ENCODE data around the gene FAXDC2. TPM values are rescaled to one million over a fixed set of nuclear protein-coding genes. Genes with fewer than 3 reads are reported as not detected.

Gene FAXDC2
- total RNA-seq, 1 experiment from 2014 or later, result 4.2 TPM

DNA sequence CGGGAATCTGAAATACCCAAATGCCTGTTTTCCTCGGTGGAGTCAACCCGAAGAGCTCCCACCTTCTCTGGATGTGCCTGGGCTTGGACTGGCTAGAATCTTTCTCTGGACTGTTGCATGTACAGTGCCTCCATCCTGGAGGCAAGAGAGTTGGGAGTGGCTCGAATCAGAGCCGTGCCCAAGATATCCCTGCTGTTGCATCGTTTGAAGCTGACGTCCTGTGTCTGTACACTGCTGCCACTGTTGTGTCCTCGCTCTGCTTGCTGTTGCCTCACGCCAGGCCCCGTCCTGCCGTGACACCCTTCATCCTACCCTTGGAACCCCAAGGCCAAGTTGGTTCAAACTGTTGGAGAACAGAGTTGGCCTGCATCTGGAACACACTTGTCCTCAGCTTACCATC, 35.4 kb downstream of the FAXDC2 start:
- no peak for DNase-seq (ENCODE audit: low read depth)
- in situ Hi-C loops (cut with HindIII; ENCODE audit: low pct_unique_long_range_greater_than_20kb, low sequenced_read_pairs), result no loop called here

DNA sequence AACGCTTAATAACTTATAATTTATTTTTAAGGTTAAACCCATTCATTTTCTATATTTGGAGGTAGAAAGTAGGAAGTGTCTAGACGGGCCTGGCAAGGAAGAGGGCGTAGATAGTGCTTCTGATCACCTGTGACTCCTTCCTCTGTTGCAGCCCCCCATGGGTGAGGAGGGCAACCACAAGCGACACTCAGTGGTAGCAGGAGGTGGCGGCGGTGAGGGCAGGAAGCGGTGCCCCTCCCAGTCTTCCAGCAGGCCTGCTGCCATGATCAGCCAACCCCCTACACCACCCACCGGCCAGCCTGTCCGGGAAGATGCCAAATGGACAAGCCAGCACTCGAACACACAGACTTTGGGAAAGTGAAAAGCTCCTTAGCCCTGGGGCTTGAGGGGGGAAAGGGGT, 36.7 kb downstream of the FAXDC2 start:
- DNase-seq (ENCODE audit: low read depth), result no peak
- in situ Hi-C loops (cut with HindIII; ENCODE audit: low pct_unique_long_range_greater_than_20kb, low sequenced_read_pairs), result no loop called here

DNA sequence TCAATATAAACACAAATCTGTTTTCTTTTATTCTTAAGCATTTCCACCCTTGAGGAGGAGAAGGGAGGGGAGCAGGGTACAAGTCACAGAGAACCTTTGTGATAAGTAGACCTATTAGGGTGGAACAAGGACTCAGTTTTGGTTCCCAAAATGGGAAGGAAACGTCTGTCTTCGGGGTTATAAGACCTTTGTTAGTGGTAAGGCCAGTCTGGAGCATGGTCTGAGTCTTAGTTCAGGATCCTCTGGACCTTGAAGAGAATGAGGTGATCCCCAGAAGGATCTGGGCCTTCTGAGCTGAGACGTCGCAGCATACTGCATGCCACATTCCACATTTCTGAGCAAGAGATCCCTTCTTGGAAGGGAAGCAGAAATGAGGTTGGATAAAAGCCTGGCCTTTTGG, 37.2 kb downstream of the FAXDC2 start:
- no peak for DNase-seq (ENCODE audit: low read depth)
- in situ Hi-C loops (cut with HindIII; ENCODE audit: low pct_unique_long_range_greater_than_20kb, low sequenced_read_pairs), result no loop called here

DNA sequence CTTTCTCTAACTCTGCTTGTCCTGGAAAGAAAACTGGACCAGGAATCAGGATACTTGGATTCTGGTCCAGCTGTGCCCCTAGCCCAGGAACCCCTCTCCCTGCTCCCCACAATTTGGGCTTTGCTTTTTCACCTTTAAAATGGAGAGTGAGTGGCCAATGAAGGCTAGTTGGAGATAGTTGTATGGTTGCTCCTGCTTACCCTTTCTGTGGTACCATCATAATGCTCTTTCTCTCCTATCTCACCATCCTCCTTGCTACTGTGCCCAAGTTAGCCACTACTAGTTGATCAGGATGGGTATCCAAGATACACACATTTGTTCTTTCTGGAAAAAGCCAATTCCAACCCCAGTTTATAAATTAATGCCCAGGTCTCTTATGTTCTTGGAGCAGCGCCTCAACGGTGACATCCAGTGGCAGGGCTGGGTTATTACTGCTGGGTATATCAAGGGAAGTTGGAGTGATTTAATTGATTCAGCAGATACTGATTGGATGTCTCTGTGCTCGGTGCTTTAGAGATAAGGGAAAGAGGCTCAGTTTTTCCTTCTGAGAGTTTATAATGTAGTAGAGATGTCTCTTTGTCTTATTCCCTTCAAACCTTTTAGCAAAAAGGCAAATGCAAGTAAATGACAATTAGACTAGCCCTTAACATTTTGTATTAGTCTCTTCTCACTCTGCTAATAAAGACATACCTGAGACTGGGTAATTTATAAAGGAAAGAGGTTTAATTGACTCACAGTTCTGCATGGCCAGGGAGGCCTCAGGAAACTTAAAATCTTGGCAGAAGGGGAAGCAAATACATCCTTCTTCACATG, 38.5 kb downstream of the FAXDC2 start:
- peak; percentile 45 for DNase-seq (ENCODE audit: low read depth)
- in situ Hi-C loops (cut with HindIII; ENCODE audit: low pct_unique_long_range_greater_than_20kb, low sequenced_read_pairs), result no loop called here

DNA sequence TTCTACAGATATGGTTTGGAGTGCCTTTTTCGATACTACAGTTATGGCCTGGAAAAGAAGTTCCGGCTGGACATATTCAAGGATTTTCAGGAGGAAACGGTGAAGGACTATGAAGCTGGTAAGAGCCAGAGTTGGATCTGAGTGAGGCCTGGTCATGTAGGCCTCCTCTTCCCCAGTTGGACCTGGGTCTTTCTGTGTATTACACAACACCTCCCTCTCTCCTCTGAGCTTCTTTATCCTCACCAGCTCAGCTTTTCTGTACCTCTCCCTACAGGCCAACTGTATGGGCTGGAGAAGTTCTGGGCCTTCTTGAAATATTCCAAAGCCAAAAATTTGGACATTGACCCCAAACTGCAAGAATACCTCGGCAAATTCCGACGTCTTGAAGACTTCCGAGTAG, 39.2 kb downstream of the FAXDC2 start:
- in situ Hi-C loops (cut with HindIII; ENCODE audit: low pct_unique_long_range_greater_than_20kb, low sequenced_read_pairs), result no loop called here
- DNase-seq (ENCODE audit: low read depth), result no peak

DNA sequence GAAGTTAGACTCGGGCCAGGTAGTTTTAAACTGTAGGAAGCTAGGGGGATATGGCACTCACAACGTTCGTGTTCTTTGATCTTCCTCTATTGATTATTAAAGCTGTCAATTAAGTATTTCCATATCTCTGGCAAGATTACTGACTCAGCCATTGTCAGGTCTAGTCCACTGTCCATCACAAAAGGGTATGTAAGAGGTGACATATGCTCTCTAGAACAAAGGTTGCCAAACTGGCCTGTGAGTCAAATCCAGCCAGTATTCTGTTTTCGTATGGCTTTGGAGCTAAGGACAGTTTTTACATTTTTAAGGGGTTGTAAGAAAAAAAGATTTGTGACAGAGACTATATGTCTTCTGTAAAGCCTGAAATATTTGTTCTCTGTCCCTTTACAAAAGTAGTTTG, 44.2 kb downstream of the FAXDC2 start:
- DNase-seq (ENCODE audit: low read depth), result no peak
- in situ Hi-C loops (cut with HindIII; ENCODE audit: low pct_unique_long_range_greater_than_20kb, low sequenced_read_pairs), result no loop called here

DNA sequence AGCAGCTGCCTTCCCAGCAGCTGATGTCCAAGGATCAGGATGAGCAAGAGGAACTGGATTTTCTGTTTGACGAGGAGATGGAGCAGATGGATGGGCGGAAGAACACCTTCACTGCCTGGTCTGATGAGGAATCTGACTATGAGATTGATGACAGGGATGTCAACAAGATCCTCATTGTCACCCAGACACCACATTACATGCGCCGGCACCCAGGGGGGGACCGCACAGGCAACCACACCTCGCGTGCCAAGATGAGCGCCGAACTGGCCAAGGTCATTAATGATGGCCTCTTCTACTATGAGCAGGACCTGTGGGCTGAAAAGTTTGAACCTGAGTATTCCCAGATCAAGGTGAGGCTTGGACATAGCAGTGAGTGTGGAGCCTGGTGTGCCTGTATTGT, 48.4 kb downstream of the FAXDC2 start:
- DNase-seq (ENCODE audit: low read depth), result no peak
- in situ Hi-C loops (cut with HindIII; ENCODE audit: low pct_unique_long_range_greater_than_20kb, low sequenced_read_pairs), result no loop called here

DNA sequence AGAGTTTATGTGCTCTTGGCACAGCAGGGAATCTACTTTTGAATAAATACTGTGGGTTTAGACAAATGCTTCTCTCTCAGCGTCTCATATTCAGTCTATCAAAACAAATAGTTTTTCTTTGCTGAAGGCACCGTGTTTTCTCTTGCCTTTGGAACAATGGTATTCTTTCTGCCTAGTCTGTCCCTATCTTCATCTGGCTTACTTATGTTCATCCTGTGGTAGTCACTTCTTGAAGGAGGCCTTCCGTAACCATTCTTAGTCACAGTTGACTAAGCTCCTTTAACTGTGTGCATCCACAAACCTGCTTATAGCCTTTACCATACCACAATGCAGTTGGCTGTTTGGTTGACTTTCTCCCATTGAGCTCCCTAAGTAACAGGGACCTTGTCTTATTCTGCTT, 49.3 kb downstream of the FAXDC2 start:
- peak; percentile 43 for DNase-seq (ENCODE audit: low read depth)
- in situ Hi-C loops (cut with HindIII; ENCODE audit: low pct_unique_long_range_greater_than_20kb, low sequenced_read_pairs), result no loop called here

DNA sequence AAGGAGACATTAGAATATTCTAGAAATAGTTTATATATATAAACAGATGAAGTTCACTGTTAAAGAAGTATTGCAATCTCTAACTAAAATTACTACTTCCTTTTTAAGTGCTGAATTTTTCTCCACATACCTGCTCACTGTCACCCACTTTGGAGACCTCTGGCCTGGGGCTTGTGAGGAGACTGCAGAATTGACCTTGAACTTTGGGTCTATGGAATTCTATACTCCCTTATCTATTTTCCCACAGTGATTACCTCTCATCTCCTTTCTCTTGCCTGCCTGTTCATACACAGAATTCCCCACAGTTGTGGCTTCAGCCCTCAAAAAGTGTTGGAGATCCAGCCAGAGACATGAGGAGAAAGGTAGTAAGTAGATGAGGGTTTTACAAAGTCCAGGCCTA, 49.8 kb downstream of the FAXDC2 start:
- in situ Hi-C loops (cut with HindIII; ENCODE audit: low pct_unique_long_range_greater_than_20kb, low sequenced_read_pairs), result no loop called here
- DNase-seq (ENCODE audit: low read depth), result no peak

DNA sequence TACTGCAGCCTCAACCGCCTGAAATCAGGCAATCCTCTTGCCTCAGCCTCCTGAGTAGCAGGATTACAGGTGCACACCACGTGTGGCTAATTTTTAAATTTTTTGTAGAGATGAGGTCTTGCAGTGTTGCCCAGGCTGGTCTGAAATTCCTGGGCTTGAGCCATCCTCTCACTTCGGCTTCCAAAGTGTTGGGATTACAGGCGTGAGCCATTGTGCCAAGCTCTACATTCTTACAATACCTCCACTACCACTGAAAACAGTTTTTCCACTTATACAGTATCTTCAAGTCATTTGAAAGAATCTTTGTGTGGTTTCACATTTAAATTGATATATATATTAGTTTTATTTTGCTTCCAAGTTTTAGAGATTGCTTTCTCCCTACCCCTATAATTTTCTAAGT, 52.6 kb downstream of the FAXDC2 start:
- no peak for DNase-seq (ENCODE audit: low read depth)
- in situ Hi-C loops (cut with HindIII; ENCODE audit: low pct_unique_long_range_greater_than_20kb, low sequenced_read_pairs), result no loop called here

DNA sequence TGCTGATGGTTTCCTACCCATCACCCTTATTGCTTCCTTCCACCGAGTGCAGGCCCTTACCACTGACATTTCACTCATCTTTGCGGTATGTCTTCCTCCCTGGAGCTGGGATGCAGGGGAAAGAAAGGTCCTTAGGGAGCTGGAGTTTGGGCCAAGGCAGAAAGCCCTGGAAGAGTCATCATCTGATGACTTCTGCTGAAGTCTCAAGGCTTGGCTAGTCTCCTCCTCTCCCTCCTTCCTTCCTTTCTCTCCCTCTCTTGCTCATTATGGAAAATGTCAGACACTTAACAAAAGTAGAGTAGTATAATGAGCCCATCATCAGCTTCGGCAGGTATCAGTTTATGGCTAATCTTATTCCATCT, 55.2 kb downstream of the FAXDC2 start:
- no peak for DNase-seq (ENCODE audit: low read depth)
- in situ Hi-C loops (cut with HindIII; ENCODE audit: low pct_unique_long_range_greater_than_20kb, low sequenced_read_pairs), result no loop called here

DNA sequence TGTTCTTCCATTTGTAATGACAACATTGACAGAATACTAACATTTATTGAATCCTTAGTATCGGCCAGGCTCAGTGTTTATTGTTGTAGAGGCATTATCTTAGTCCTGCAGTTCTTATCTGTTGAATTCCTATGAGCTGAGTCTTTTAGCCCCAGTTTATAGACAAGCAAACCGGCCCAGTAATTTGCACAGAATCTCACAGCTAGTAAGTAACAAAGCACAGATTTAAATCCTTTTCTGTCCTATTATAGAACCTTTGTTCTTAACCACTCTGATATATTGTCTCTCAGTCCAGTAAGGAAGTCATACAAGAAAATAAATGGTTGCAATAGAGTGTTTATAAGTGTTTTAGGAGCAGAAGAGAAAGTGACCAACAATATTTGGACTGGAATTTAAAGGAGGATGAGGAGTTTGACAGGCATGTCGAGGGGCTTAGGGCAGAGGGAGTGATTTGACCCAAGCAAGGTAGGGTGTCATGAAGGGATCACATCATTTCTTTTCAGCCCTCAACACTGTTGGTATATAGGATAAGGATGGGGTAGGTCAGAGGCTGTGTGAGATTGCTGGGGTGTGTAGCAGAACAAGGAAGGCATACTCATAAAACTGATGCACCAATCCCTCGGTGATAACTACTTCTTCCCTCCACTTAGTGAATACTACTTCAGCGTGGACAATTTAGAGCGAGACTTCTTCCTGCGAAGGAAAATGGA, 55.7 kb downstream of the FAXDC2 start:
- DNase-seq (ENCODE audit: low read depth), result no peak
- in situ Hi-C loops (cut with HindIII; ENCODE audit: low pct_unique_long_range_greater_than_20kb, low sequenced_read_pairs), result no loop called here

DNA sequence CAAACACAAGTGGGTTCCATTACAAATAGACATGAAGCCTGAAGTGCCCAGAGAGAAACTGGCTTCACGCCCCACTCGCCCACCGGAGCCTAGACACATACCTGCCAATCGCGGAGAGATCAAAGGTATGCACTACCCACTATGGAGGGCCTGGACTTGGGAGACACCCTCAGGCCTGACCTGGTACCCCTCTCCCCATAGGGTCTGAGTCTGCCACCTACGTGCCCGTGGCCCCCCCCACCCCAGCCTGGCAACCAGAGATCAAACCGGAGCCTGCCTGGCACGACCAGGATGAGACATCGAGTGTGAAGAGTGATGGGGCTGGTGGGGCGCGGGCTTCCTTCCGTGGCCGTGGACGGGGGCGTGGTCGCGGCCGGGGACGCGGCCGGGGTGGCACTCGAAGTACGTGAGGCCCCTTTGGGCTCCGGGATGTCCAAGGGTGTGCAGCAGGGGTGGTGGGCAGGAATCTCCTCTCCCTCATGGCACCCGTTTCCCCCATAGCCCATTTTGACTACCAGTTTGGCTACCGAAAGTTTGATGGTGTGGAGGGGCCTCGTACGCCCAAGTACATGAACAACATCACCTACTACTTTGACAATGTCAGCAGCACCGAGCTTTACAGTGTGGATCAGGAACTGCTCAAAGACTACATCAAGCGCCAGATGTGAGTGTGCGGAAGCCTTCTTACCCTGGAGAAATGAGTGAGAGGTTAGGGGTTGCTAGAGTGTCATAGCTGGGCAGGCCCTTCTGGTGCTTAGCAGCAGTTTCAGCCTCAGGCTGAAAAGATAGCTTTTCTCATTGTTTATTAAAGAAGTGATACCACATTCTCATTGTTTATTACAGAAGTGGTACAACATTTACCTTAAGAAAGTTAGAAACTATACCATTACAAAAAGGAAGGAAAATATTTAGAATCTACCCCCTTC, 56.5 kb downstream of the FAXDC2 start:
- DNase-seq (ENCODE audit: low read depth), result no peak
- in situ Hi-C loops (cut with HindIII; ENCODE audit: low pct_unique_long_range_greater_than_20kb, low sequenced_read_pairs), result no loop called here

DNA sequence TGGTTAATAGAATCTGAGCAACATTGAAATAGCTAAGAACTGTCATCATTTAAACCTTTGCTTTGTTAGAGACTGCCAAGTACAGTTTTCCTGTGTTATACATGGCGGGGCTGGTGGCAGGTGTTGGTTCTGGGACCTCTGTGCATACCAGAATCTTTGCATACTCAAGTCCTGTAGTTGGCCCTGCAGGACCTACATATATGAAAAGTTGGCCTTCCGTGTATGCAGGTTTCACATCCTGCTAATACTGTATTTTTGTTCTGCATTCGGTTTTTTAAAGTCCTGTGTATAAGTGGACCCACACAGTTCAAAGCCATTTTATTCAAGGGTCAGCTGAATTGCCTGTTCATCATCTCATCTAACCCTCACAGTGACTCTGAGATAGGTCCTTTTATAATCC, 58.9 kb downstream of the FAXDC2 start:
- in situ Hi-C loops (cut with HindIII; ENCODE audit: low pct_unique_long_range_greater_than_20kb, low sequenced_read_pairs), result no loop called here
- no peak for DNase-seq (ENCODE audit: low read depth)

DNA sequence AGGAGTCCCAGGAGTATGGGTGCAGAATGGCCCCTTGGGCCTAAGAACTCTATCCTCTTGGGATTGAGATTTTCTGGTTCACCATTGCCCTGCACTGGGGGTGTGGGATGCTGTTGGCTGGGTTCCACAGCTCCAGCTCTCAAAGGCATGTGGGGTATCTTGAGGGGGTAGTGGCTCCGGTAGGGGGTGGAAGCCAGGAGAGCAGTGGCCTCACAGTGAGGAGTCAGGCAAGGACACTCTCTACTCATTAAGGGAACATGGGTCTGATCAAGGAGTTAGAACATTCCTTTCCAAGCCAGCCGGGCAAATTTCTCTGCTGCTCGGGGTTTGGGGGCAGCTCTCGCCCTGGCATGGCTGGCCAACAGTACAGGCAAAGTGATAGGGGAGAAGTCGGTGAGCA, 62.2 kb downstream of the FAXDC2 start:
- in situ Hi-C loops (cut with HindIII; ENCODE audit: low pct_unique_long_range_greater_than_20kb, low sequenced_read_pairs), result no loop called here
- no peak for DNase-seq (ENCODE audit: low read depth)

DNA sequence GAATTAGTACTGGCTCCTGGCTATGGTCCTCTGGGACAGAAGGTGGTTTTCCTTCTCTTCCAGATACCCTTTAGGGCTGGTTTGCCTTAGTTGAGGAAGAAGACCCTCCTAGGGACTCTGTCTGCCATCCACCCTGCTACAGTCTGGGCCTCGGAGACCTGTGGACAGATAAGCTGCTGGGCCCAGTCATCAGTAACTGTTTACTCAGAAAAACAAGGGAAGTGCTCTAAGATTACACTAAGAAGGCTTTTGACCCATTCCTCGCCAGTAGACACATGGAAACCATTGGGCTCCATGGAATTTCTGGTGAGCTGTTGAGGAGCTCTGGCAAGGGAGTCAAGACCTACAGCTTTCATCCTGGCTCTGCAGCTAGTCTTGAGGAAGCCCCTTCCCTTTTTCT, 64.0 kb downstream of the FAXDC2 start:
- in situ Hi-C loops (cut with HindIII; ENCODE audit: low pct_unique_long_range_greater_than_20kb, low sequenced_read_pairs), result no loop called here
- no peak for DNase-seq (ENCODE audit: low read depth)

DNA sequence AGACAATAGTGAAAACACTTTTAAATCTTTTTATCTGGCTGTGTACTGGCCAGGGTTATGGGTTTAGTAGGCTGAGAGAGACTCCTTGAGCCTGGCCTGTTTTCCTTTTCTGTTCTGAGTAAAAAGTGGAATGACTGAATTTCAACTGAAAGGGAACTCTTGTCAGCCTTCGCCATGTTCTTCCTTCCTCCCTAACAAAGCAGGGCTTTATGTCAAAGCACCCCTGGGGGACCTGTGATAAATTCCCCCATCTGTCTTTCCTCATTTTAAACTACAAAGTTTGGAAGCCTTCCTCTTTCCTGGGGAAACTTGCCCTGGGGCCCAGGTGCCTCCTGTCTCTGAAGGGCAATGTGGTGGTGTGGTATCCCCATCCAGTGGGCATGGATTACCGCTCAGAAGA, 65.5 kb downstream of the FAXDC2 start:
- in situ Hi-C loops (cut with HindIII; ENCODE audit: low pct_unique_long_range_greater_than_20kb, low sequenced_read_pairs), result no loop called here

DNA sequence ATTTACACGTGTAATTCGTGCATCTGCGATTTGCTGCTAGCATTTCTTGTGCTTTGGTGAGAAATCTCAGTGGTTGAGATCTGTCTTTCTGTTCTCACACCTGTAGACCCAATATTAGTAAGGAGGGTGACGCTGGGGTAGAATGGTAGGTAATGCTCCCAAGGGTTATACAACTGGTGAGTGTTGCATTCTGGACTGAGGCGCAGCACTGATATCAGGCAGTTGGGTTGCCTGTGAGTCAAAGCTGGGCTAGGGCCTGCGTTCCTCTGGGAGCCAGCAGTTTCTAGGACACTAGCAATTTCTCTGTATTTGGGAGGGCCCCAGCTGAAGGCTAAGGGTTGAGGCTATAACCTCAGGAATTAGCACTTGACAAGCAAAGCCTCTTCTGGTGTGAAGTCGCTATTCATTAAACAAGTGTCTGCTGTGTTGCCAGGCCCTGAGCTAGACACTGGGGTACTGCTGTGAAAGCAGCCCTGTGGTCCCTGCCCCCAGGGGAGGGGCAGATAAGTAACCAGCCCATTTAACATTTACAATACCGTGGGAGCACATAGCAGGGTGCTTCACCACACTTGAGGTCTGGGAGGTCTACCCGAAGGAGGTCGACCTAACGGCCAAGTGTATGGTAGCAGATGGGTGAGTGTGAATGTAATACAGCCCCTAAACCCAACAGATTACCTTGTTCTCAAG, 66.5 kb downstream of the FAXDC2 start:
- no peak for DNase-seq (ENCODE audit: low read depth)
- in situ Hi-C loops (cut with HindIII; ENCODE audit: low pct_unique_long_range_greater_than_20kb, low sequenced_read_pairs), result no loop called here

More for the DNA sequence above, 65.5 kb downstream of the FAXDC2 start:
- DNase-seq (ENCODE audit: low read depth), result no peak

Data from Caki2 (cell line).